ENCODE measurements around the gene ACTR3C.
A peak's percentile ranks its signal among the peaks of the same experiment; 100 is the strongest.

ACTR3C gene

GRCh38 chr7:150322833-150323681 is at the start of gene ACTR3C, which contains the start of gene LRRC61:
Gene ACTR3C (minus strand): TSS chr7:150323545. CDS start chr7:150295296, 28,249 bp downstream.
Gene LRRC61 (plus strand): TSS chr7:150323355. CDS start chr7:150336862, 13,507 bp downstream.
- peak; percentile 45 for DNase-seq

GRCh38 chr7:150372271-150373048 is 49.1 kb upstream of the ACTR3C start:
- DNase-seq, result no peak

GRCh38 chr7:150371996-150372270 is 48.6 kb upstream of the ACTR3C start:
- no peak for DNase-seq

GRCh38 chr7:150371131-150371995 is 48.0 kb upstream of the ACTR3C start:
- DNase-seq, result no peak

GRCh38 chr7:150370612-150371071 is 47.3 kb upstream of the ACTR3C start:
- no peak for DNase-seq

GRCh38 chr7:150369748-150370501 is 46.6 kb upstream of the ACTR3C start:
- no peak for DNase-seq

- peak; percentile 83 for DNase-seq
These were observed 45.8 kb upstream of the ACTR3C start for GRCh38 chr7:150368884-150369747.

DNA sequence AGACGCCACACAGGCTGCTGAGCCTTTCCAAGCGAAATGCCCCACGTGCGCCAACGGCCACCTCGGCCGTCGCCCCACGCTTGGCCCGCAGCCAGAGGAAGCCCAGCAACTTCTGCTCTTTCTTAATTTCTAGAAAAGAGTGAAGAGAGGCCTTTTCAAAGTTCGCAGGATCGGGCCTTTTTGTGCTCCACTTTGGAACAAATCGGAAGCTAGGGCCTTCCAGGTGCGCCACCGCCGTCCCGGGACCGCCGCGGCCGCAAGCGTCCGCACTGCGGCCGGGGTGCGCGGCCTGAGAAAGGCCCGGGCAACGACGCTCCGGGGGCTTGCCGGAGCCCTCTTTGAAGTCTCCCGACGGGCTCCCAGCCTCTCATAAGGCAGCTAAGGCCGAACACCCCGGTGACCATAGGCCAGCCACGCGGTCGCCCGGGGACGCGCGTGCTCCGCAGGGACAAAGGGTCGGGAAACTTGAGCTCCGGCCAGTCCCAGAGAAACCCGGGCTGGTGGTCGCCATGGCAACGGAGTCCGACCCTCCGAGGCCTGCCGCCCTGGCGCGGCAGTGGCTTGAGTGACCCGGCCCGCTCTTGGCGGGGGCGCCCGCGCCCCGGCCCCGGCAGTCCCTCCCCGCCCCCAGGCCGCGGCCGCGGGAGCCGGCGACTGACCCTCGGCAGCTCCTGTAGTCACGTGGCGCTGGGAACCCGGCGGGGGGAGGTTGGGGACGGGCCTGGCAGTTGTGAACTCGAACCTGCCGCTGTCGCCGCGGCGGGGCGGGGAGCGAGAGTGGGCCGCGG is 44.9 kb upstream of the ACTR3C start, which contains the start of gene REPIN1:
REPIN1 (plus strand) TSS at position 727 of the 788 bp plus-strand sequence. CDS start 890 bp downstream, outside the sequence.
- DNase-seq, result peak; percentile 94

GRCh38 chr7:150367677-150368095 is 44.3 kb upstream of the ACTR3C start:
- no peak for DNase-seq

DNA sequence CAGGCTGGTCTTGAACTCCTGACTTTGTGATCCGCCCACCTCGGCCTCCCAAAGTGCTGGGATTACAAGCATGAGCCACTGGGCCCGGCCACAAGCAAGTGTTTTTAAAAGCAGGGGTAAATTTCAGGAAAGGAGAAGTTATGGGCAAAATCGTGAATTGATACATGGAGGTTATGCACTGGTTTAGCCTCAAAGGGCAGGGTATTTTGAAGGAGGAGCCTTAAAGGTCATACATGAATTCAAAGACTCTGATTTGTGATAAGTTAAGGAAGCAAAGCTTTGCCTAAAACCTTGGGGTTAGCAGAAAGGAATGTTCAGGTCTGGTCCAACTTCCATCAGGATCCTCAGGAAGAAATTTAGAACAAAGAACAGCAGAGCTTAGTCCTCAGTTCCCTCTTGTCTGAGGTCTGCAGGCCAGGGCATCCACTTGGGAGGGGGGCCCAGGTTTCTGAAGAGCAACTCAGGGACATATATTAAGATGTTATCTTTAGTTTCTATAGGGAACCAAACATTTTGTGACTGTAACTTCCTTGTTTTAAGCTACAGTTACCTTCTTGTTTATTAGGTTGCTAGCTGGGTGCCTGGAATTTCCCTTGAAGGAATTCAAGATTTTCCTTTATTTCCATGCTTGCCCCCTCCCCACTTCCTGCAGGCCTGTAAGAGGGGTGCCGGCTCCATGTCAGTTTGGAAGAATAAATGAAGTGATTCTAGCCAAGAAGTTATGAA is 42.5 kb upstream of the ACTR3C start:
- no peak for DNase-seq

GRCh38 chr7:150365194-150365593 is 41.8 kb upstream of the ACTR3C start:
- DNase-seq, result no peak

DNA sequence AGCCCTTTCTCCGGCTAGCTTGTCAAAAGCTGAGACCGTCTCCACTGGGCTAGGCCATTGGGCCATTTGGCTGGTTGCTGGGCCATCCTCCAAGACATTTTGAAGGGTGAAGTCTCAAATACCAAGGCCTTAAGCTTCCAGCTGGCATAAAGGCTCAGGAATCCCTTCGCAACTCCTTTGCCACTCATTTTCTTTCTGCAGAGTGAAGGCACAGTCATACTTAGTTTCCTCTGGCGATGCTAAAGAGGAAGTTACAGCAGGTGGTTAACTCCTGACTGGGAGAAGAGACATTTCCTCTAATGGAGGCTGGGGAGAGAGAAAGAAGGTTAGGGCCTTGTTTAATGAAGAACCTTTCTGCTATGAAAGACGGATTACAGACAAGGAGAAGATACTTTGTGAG is 40.5 kb upstream of the ACTR3C start:
- DNase-seq, result no peak

DNA sequence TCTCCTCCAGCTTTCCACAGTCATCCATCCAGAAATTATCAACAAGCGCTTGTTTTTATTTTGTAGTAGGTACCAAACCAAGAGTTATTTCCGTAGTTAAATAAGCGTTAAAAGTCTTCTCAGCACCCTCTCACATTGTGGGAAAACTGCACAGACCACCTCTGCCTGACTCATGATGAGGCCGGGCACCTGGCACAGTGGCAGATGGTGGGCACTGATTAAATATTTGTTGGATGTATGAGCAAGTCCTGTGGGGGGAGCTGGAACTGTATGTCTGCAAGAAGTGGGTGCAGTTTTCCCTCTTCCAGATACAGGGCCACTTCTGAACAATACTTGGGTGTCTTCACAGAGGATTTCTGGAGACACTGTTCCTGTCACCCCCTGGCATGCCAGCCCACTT is 40.0 kb upstream of the ACTR3C start:
- DNase-seq, result no peak

DNA sequence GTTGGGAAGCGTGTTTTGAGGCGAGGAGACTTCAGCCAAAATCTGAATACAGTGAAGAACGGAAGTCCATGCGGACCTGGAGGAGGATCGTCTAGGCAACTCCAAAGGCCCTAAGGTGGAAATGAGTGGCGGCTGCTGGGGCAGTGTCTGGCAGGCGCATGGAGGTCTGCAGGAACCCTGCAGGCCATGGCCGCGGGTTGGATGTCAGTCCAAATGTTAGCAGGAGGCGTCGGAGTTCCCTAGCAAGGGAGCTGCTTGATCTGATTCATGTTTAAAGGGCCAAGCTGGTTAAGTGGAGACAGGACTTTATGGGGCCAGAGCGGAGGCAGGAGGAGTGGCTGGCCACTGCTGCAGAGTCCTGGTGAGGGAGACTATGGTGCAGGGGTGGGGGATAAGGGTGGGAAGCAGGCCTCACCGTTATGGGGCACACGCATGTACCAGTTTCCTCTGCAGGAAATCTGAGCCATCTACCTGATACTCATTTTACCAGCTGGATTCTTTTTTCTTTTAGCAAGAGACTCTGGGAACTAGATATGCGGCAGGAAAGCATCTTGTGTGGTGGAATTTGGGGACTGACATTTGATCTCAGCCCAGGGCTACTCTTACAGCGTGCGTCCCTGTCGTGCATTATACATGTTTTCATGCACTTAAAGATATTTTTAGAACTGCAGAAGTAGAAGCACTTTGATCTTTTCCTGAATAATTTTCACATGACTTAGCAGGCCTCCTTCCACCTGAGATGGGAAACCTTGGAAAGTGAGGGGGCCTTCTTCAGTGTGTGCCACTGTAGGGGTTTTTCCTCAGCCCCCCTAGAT is 38.7 kb upstream of the ACTR3C start:
- DNase-seq, result no peak

- no peak for DNase-seq
These were observed 38.1 kb upstream of the ACTR3C start for GRCh38 chr7:150361402-150361801.

GRCh38 chr7:150360363-150361058 is 37.2 kb upstream of the ACTR3C start:
- DNase-seq, result no peak

DNA sequence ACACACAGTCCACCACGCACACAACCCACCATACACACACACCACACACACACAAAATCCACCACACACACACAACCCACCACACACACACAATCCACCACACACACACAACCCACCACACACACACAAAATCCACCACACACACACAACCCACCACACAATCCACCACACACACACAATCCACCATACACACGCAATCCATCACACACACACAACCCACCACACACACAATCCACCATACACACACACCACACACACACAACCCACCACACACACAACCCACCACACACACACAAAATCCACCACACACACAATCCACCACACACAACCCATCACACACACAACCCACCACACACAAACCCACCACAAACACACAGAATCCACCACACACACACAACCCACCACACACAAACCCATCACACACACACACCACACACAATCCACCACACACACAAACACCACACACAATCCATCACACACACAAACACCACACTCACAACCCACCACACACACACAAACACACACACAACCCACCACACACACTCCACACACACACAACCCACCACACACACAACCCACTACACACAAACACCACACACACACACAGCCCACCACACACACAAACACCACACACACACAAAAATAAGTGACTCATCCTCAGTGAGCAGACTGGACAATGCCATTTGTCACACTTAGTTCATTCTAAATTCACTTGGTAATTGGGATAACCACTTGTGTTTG is 36.4 kb upstream of the ACTR3C start:
- no peak for DNase-seq
